Parathyroid adenoma (tissue), 2 donors: ENCODE results near the gene RPS19.
"Not testable (repeated sequence)": the region's sequence is repeated elsewhere in the genome, so short reads cannot be mapped to it uniquely, and the experiment has no call there.

Experiments
- H2AFZ ChIP-seq: fragments of 300-600 bp; sonication (generic); one replicate; pipeline ENCODE4 v1.7.0; 2017; ENCODE audit warnings: antibody characterized with exemption, mild to moderate bottlenecking
- H3K27ac ChIP-seq: fragments of 300-600 bp; sonication (generic); one replicate; pipeline ENCODE4 v1.7.0; 2017
- H3K27me3 ChIP-seq: fragments of 300-600 bp; sonication (generic); one replicate; pipeline ENCODE4 v1.7.0; 2017; ENCODE audit warnings: low read length; ENCODE audit not compliant: control insufficient read depth, insufficient read depth
- H3K36me3 ChIP-seq: fragments of 300-600 bp; sonication (generic); one replicate; pipeline ENCODE4 v1.7.0; 2017; ENCODE audit warnings: low read length; ENCODE audit not compliant: control insufficient read depth, insufficient read depth
- H3K4me1 ChIP-seq: fragments of 300-600 bp; sonication (generic); one replicate; pipeline ENCODE4 v1.7.0; 2017; ENCODE audit warnings: control low read depth
- H3K4me2 ChIP-seq: fragments of 300-600 bp; sonication (generic); one replicate; pipeline ENCODE4 v1.7.0; 2017; ENCODE audit warnings: low read length
- H3K4me3 ChIP-seq: fragments of 300-600 bp; sonication (generic); one replicate; pipeline ENCODE4 v1.7.0; 2017; ENCODE audit warnings: low read depth, low read length
- H3K79me2 ChIP-seq: fragments of 300-600 bp; sonication (generic); one replicate; pipeline ENCODE4 v1.7.0; 2017; ENCODE audit warnings: control low read depth
- H3K9ac ChIP-seq: fragments of 300-600 bp; sonication (generic); one replicate; pipeline ENCODE4 v1.7.0; 2017; ENCODE audit warnings: mild to moderate bottlenecking
- H3K9me3 ChIP-seq: fragments of 300-600 bp; sonication (generic); one replicate; pipeline ENCODE4 v1.7.0; 2017; ENCODE audit warnings: low read length; ENCODE audit not compliant: control insufficient read depth
- CTCF ChIP-seq: fragments of 300-600 bp; sonication (generic); IDR thresholded peaks from one replicate; pipeline ENCODE4 v1.7.0; 2017; ENCODE audit warnings: antibody characterized with exemption, mild to moderate bottlenecking
- donor health status: primary hyperparathyroidism.

The RPS19 gene

DNA sequence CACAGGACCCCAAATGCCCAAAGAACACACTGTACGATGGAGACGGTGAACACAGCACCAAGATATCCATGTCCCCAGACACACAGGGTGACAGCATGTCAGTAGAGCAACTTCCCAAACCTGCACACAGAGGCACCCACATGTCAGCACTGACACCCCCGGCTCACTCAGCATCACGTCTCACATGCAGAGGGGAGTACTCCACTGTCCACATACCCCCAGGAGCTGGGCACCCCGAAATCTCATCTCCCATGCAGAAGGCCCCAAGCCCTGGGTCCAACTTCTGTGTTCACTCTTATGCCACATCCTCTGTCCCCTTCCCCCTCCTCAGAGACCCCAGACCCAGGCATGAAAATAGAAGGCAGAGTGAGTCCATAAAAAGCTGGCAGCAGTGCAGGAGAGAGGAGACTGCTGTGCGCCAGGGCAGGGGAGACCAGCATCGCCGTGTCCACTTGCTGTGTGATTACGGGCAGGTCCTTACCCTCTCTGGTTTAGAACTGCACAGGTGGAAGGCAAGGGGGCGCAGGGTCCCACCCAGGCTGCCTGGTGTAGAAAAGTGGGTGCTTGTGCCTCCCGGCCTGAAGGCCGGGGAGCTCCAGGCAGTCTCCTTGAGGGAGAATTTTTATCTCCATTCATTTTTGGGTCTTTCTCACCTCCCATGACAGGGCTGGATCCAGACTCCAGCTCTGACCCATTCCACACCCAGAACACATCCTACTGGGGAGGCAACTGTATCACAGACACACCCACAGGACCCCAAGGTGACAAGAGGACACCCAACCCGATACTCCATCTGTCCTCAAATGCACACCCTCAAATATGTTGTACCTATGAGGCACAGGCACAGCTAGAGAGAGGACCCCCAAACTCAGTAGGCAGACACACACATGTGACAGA is 51.2 kb downstream of the RPS19 start:
- no peaks in the 10 kb centered on the region for H3K9me3 ChIP-seq
- peaks cover 5% of the 10 kb centered on the region for H3K27me3 ChIP-seq
- H3K27ac ChIP-seq, result no peak overlapping the region
- H3K4me2 ChIP-seq, result no peak overlapping the region
- peaks cover 8% of the 10 kb centered on the region for H3K79me2 ChIP-seq
- H3K4me3 ChIP-seq, result no peak overlapping the region
- no peaks in the 10 kb centered on the region for H3K36me3 ChIP-seq
- H2AFZ ChIP-seq, result no peak overlapping the region
- TF ChIP-seq CTCF, result no peak
- H3K9ac ChIP-seq, result no peak overlapping the region
- H3K4me1 ChIP-seq, result peaks cover 15% of the 10 kb centered on the region

DNA sequence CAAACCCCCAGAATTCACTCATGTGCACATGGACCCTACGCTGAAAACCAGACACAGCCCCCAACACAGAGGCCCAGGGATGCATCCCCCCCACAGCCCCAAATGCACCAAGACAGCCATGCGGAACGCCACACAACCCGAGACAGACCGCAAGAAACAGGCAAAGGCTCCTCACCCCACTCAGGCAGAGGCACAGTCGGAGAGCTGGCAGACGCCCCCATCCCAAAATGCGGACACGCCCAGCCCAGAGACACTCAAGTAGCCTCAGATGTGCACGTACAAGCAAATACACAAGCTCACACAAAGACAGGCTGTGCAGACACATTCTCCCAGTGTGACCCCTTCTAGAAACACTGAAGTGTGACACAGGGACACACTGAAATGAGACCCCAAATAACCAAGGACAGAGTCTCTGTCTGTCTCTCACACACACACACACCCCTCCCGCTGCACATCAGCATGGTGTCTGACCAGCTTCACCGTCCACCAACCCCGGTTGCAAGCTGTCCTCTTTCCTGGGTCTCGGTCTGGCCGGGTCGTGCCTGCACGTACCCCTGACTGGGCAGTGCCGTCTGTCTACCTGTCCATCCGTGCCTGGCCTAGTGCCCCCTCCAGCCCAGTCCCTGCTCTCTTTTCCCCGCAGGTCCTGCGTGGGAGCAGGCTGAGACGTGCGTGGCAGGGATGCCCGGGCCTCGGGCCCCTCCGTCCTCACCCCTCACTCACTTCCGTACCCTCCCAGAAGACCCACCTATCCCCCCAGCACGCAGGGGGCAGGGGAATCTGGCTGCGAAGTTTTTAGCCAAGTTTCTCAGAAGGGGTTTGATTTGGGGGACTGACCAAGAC is 52.1 kb downstream of the RPS19 start:
- TF ChIP-seq CTCF, result no peak
- Histone ChIP-seq H2AFZ (no peak overlapping the region), H3K27ac (no peak overlapping the region), H3K27me3 (peaks cover 5% of the 10 kb centered on the region), H3K4me2 (no peak overlapping the region), H3K36me3 (no peaks in the 10 kb centered on the region), H3K9me3 (no peaks in the 10 kb centered on the region), H3K4me1 (peaks cover 12% of the 10 kb centered on the region), H3K4me3 (no peak overlapping the region), H3K9ac (no peak overlapping the region), H3K79me2 (peaks cover 4% of the 10 kb centered on the region)

DNA sequence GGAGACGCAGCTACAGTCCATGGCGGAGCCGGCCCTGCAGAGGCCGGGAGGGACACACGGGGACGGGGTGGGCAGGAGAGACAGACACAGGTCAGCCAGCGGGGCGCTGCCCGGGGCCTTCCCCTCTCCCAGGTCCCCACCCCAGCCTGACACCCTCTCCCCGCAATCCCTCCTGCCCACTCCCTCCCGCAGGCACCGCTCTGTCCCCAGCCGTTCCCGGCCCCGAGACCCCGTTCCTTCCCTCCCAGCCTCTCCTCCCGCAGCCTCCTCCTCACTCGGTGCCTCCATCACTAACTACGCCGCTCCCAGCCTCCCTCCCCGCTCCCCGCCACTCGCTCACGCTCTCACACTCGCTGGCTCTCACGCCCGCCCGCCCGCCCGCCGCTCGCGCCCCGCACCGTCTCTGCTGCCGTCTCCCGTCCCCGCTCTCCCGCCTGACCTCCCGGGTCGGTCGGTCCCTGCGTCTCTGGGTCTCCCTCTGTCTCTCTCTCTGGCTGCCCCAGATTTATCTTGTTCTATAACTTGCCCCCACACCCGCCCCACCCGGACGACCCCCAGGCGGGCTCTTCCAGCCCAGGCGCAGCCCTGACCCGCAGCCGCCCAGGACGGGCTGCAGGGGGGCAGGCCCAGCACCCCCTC is 53.0 kb downstream of the RPS19 start:
- no peak for TF ChIP-seq CTCF
- Histone ChIP-seq H3K9ac (no peak overlapping the region), H3K27me3 (peaks cover 5% of the 10 kb centered on the region), H3K27ac (no peak overlapping the region), H3K9me3 (no peaks in the 10 kb centered on the region), H3K79me2 (peaks cover 4% of the 10 kb centered on the region), H3K36me3 (no peaks in the 10 kb centered on the region), H3K4me1 (peaks cover 12% of the 10 kb centered on the region), H3K4me3 (no peak overlapping the region), H2AFZ (no peak overlapping the region), H3K4me2 (no peak overlapping the region)

GRCh38 chr19:41913538-41914423 is 53.7 kb downstream of the RPS19 start:
- Histone ChIP-seq H3K36me3 (no peaks in the 10 kb centered on the region), H3K27ac (no peak overlapping the region), H3K4me2 (no peak overlapping the region), H3K9me3 (no peaks in the 10 kb centered on the region), H2AFZ (no peak overlapping the region), H3K4me1 (peaks cover 12% of the 10 kb centered on the region), H3K27me3 (peaks cover 5% of the 10 kb centered on the region), H3K79me2 (peaks cover 4% of the 10 kb centered on the region), H3K4me3 (no peak overlapping the region), H3K9ac (no peak overlapping the region)
- no peak for TF ChIP-seq CTCF

DNA sequence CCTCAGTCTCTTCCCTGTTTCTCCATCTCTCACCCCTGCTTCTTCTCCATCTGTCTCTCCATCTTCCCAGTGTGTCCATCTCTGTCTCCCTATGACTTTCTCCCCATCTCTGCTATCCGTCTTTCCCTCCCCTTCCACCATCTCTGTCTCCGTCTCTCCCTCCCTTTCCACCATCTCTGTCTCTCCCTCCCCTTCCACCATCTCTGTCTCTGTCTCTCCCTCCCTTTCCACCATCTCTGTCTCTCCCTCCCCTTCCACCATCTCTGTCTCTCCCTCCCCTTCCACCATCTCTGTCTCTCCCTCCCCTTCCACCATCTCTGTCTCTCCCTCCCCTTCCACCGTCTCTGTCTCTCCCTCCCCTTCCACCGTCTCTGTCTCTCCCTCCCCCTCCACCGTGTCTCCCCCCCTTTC is 54.4 kb downstream of the RPS19 start:
- not testable (repeated sequence) for H3K4me2 ChIP-seq, H3K27me3 ChIP-seq, H2AFZ ChIP-seq, H3K27ac ChIP-seq, H3K79me2 ChIP-seq, H3K9me3 ChIP-seq, H3K36me3 ChIP-seq, H3K9ac ChIP-seq, H3K4me3 ChIP-seq
- H3K4me1 ChIP-seq, result peaks cover 12% of the 10 kb centered on the region
